PC-3 (cell line): ENCODE data around the gene REC114. TPM values are rescaled to one million over a fixed set of nuclear protein-coding genes. Genes with fewer than 3 reads are reported as not detected.
"Not testable (repeated sequence)": the region's sequence is repeated elsewhere in the genome, so short reads cannot be mapped to it uniquely, and the experiment has no call there.

Experiments used
- ATAC-seq: fragments of 200-7000 bp; cut with Tn5 transposase; 2 replicates; pipeline ENCODE4 v1.9.1; 2020; ENCODE audit warnings: mild to moderate bottlenecking, moderate library complexity
- BruUV-seq: library from RNA; stranded (reverse); fragments of 400-500 nt; replicated peaks from 2 replicates; lab custom pipeline; 2021; lab: Mats Ljungman, UMichigan
- CTCF ChIA-PET: fragments of 300-600 bp; sonication (Branson Sonifier 250); formaldehyde crosslinking; loops from one replicate; lab custom pipeline; 2022; ENCODE audit warnings: antibody characterized with exemption; lab: Charles Lee
- POLR2A ChIA-PET: fragments of 300-600 bp; sonication (Branson Sonifier 250); formaldehyde crosslinking; loops from one replicate; lab custom pipeline; 2022; ENCODE audit warnings: antibody characterized with exemption; ENCODE audit not compliant: unreplicated experiment; lab: Charles Lee
- DNase-seq: peaks from one replicate; pipeline ENCODE4 v3.0.0-alpha.2; 2015
- H2AFZ ChIP-seq: fragments of 300-600 bp; sonication (generic); 2 replicates; pipeline ENCODE4 v1.6.0; 2016; ENCODE audit warnings: antibody characterized with exemption, low read length
- H3F3A ChIP-seq: fragments of 300-600 bp; sonication (generic); one replicate; pipeline ENCODE4 v1.6.0; 2017; ENCODE audit warnings: antibody characterized with exemption, low read length, control low read depth, mild to moderate bottlenecking; ENCODE audit not compliant: unreplicated experiment
- H3K27ac ChIP-seq: fragments of 300-600 bp; sonication (generic); 2 replicates; pipeline ENCODE4 v1.5.1; 2016; ENCODE audit warnings: mild to moderate bottlenecking, low read length
- H3K27me3 ChIP-seq: fragments of 300-600 bp; sonication (generic); 2 replicates; pipeline ENCODE4 v1.6.1; 2016; ENCODE audit warnings: low read length, mixed read lengths
- H3K36me3 ChIP-seq: fragments of 300-600 bp; sonication (generic); 2 replicates; pipeline ENCODE4 v1.6.1; 2016; ENCODE audit warnings: low read depth, mixed run types, low read length, mixed read lengths
- H3K4me1 ChIP-seq: fragments of 300-600 bp; sonication (generic); 2 replicates; pipeline ENCODE4 v1.5.1; 2016; ENCODE audit warnings: low read length; ENCODE audit not compliant: insufficient read depth
- H3K4me2 ChIP-seq: fragments of 300-600 bp; sonication (generic); 2 replicates; pipeline ENCODE4 v1.6.0; 2016; ENCODE audit warnings: low read length
- H3K4me3 ChIP-seq: fragments of 300-600 bp; sonication (generic); 2 replicates; pipeline ENCODE4 v1.5.1; 2016; ENCODE audit warnings: mild to moderate bottlenecking, low read length, mixed read lengths
- H3K79me2 ChIP-seq: fragments of 300-600 bp; sonication (generic); 2 replicates; pipeline ENCODE4 v1.6.1; 2017; ENCODE audit warnings: low read length, mixed read lengths
- H3K9ac ChIP-seq: fragments of 300-600 bp; sonication (generic); 2 replicates; pipeline ENCODE4 v1.6.0; 2016; ENCODE audit warnings: mild to moderate bottlenecking, low read length
- H3K9me2 ChIP-seq: fragments of 300-600 bp; sonication (generic); replicated peaks from 2 replicates; pipeline ENCODE4 v1.6.1; 2016; ENCODE audit warnings: mixed run types, low read length, mixed read lengths
- H3K9me3 ChIP-seq: fragments of 300-600 bp; sonication (generic); 2 replicates; pipeline ENCODE4 v1.6.1; 2016; ENCODE audit warnings: low read length, mixed read lengths
- H4K20me1 ChIP-seq: fragments of 300-600 bp; sonication (generic); 2 replicates; pipeline ENCODE4 v1.6.1; 2016; ENCODE audit warnings: low read length, mixed read lengths
- CTCF ChIP-seq: fragments of 300-600 bp; sonication (generic); conservative IDR thresholded peaks from 2 replicates; pipeline ENCODE4 v1.5.1; 2017; ENCODE audit warnings: antibody characterized with exemption, low read depth, mild to moderate bottlenecking, low read length
- EZH2 ChIP-seq: fragments of 300-600 bp; sonication (generic); IDR thresholded peaks from one replicate; pipeline ENCODE4 v1.6.1; 2017; ENCODE audit warnings: antibody characterized with exemption, mild to moderate bottlenecking, low read length; ENCODE audit not compliant: unreplicated experiment
- EZH2phosphoT487 ChIP-seq: fragments of 300-600 bp; sonication (generic); IDR thresholded peaks from 2 replicates; pipeline ENCODE4 v1.6.1; 2018; ENCODE audit warnings: mild to moderate bottlenecking, antibody characterized with exemption, low read length, borderline replicate concordance
- intact Hi-C: fragments of 100-400 bp; cut with micrococcal nuclease; formaldehyde crosslinking; loops from 2 replicates; pipeline ENCODE4 v1.9.0; 2023
- total RNA-seq: library from RNA; depleted of rRNA; stranded (reverse); fragments of >200 nt; gene quantifications from 2 replicates; pipeline ENCODE4 v1.2.3, GENCODE V29; 2014

The REC114 gene
- total RNA-seq, 1 experiment from 2014 or later: not detected

DNA sequence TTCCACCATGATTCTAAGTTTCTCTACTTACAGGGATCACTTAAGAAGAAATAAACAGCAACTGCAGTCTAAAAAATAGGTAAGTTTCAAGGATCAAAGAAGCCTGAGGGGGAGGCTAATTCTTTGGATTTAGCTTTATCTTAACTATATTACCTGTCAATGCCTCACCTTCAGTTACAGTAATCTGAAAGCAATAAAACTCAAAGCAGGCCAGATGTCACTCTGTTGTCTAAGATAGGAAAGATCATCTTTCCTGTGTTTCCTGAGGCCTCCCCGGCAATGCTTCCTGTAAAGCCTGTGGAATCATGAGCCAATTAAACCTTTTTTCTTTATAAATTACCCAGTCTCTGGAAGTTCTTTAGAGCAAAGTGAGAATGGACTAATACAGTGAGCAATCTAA, 130.1 kb downstream of the REC114 start:
- CTCF ChIA-PET: no interaction called here

GRCh38 chr15:73573572-73573971, 130.6 kb downstream of the REC114 start:
- H3K27me3 ChIP-seq: no peaks in the 10 kb centered on the region
- no TSS peak for BruUV-seq
- H4K20me1 ChIP-seq: no peaks in the 10 kb centered on the region
- H3K79me2 ChIP-seq: no peaks in the 10 kb centered on the region
- H3K4me1 ChIP-seq: no peaks in the 10 kb centered on the region
- H3K36me3 ChIP-seq: peaks cover 31% of the 10 kb centered on the region
- CTCF ChIA-PET: no interaction called here
- no peaks in the 10 kb centered on the region for H3K9me2 ChIP-seq
- intact Hi-C loops: loop anchor here (1.0 kb wide), 1 partner anchor 9 kb away; no protein-coding TSS in a partner anchor
- H3K9me3 ChIP-seq: no peaks in the 10 kb centered on the region
- DNase-seq (peak; percentile 41), ATAC-seq (peak; percentile 73)
- H2AFZ ChIP-seq: no peak overlapping the region
- POLR2A ChIA-PET: no interaction called here
- no peak overlapping the region for H3K4me3 ChIP-seq
- no peaks in the 10 kb centered on the region for H3F3A ChIP-seq
- no peak overlapping the region for H3K9ac ChIP-seq
- H3K4me2 ChIP-seq: no peak overlapping the region
- TF ChIP-seq EZH2phosphoT487 (no peak), CTCF (no peak), EZH2 (no peak)
- H3K27ac ChIP-seq: peak overlapping the region; percentile 22

More for the DNA sequence above, 130.1 kb downstream of the REC114 start:
- Histone ChIP-seq H3K4me2 (no peak overlapping the region), H3K36me3 (peaks cover 31% of the 10 kb centered on the region), H3K27me3 (no peaks in the 10 kb centered on the region), H3K4me1 (no peaks in the 10 kb centered on the region), H3K79me2 (no peaks in the 10 kb centered on the region), H3F3A (no peaks in the 10 kb centered on the region), H4K20me1 (no peaks in the 10 kb centered on the region), H2AFZ (no peak overlapping the region), H3K4me3 (no peak overlapping the region), H3K9me2 (no peaks in the 10 kb centered on the region), H3K9ac (no peak overlapping the region), H3K27ac (peak overlapping the region; percentile 22), H3K9me3 (no peaks in the 10 kb centered on the region)
- ATAC-seq (no peak), DNase-seq (no peak)
- TF ChIP-seq EZH2phosphoT487 (no peak), EZH2 (no peak), CTCF (no peak)
- no TSS peak for BruUV-seq
- POLR2A ChIA-PET: no interaction called here
- intact Hi-C loops: loop anchor here (1.0 kb wide), 1 partner anchor 9 kb away; no protein-coding TSS in a partner anchor

DNA sequence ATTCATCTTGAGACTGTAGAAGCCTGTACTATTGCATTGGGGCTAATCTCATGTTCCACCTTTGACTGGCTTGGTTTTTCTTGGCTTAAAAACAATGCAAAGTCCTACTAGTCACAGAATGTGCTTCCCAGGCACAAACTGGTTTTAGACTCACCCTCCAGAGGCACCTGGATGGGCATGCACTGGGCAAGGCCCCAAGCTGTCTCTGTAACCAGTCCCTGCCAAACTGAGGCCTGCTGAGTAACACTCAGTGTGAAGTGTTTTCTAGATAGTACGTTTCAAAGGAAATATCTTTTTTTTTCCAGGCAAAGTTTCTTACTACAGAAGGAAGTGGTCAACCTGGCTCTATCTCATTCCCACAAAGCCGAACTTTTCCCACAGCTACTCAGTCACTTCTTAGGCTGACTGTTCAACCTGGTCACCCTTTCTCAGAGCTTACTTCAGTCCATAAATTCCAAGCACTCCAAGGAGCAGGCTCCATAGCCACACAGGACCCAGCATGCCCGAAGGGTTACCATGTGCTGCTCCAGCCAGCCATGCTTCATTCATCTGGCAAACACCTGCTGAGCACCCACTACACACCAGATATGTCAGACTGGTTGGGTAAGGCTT, 132.8 kb downstream of the REC114 start:
- no peak for DNase-seq

DNA sequence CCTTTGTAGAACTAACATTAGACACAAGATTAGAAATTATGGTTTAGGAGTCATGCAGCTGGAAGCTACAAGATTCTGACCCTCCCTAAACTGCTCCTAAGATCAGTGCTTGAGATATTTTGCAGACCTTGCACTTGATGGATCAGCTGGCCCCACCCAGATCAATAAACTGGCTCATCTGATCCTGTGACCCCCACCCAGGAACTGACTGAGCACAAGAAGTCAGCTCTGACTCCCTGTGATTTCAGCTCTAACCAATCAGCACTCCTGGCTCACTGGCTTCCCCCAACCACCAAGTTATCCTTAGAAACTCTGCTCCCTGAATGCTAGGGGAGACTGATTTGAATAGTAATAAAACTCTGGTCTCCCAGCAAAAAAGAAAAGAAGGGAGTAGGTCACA, 134.6 kb downstream of the REC114 start:
- H3K36me3 ChIP-seq: peaks cover 20% of the 10 kb centered on the region
- H2AFZ ChIP-seq, H3K4me2 ChIP-seq, intact Hi-C loops, H3K9me2 ChIP-seq, H3K79me2 ChIP-seq, POLR2A ChIA-PET, ATAC-seq, H3K4me3 ChIP-seq, H3F3A ChIP-seq, H3K9ac ChIP-seq, CTCF ChIA-PET, H3K4me1 ChIP-seq, H4K20me1 ChIP-seq, H3K9me3 ChIP-seq, H3K27me3 ChIP-seq, BruUV-seq, H3K27ac ChIP-seq, DNase-seq: not testable (repeated sequence)

More for the DNA sequence above, 132.8 kb downstream of the REC114 start:
- H3K79me2 ChIP-seq: no peaks in the 10 kb centered on the region
- H3K36me3 ChIP-seq: peaks cover 28% of the 10 kb centered on the region
- POLR2A ChIA-PET: no interaction called here
- no peak overlapping the region for H3K4me3 ChIP-seq
- intact Hi-C loops: no loop called here
- no peak overlapping the region for H3K4me2 ChIP-seq
- peak; percentile 20 for ATAC-seq
- TF ChIP-seq EZH2: no peak
- no peak for TF ChIP-seq CTCF
- no peak for TF ChIP-seq EZH2phosphoT487
- CTCF ChIA-PET: no interaction called here
- no peaks in the 10 kb centered on the region for H3K27me3 ChIP-seq
- H3K9me3 ChIP-seq: no peaks in the 10 kb centered on the region
- no peaks in the 10 kb centered on the region for H4K20me1 ChIP-seq
- no peak overlapping the region for H3K9ac ChIP-seq
- no peak overlapping the region for H2AFZ ChIP-seq
- H3K4me1 ChIP-seq: no peaks in the 10 kb centered on the region
- no peaks in the 10 kb centered on the region for H3K9me2 ChIP-seq
- no peaks in the 10 kb centered on the region for H3F3A ChIP-seq
- BruUV-seq: no TSS peak
- H3K27ac ChIP-seq: no peak overlapping the region
